Mammary epithelial cell (primary cell): ENCODE measurements around the gene CEP20.

ENCODE experiments used
- EZH2 ChIP-seq: IDR thresholded peaks from 2 replicates; pipeline ENCODE4 v1.6.1; 2012; ENCODE audit warnings: low read length, inconsistent platforms, borderline replicate concordance
- TF ChIP-seq, protein P1 (sequence below), 2 donors: IDR thresholded peaks in 1 of 2; conservative IDR thresholded peaks in 1 of 2; 2 replicates each; pipeline ENCODE4 v1.5.1; 2011 to 2012; ENCODE audit warnings: inconsistent platforms in 2 of 2, low read length in 2 of 2, mild to moderate bottlenecking in 2 of 2, control low read depth in 1 of 2, low read depth in 1 of 2; ENCODE audit not compliant: insufficient read depth in 1 of 2; ENCODE audit errors: extremely low read depth in 1 of 2

DNA sequence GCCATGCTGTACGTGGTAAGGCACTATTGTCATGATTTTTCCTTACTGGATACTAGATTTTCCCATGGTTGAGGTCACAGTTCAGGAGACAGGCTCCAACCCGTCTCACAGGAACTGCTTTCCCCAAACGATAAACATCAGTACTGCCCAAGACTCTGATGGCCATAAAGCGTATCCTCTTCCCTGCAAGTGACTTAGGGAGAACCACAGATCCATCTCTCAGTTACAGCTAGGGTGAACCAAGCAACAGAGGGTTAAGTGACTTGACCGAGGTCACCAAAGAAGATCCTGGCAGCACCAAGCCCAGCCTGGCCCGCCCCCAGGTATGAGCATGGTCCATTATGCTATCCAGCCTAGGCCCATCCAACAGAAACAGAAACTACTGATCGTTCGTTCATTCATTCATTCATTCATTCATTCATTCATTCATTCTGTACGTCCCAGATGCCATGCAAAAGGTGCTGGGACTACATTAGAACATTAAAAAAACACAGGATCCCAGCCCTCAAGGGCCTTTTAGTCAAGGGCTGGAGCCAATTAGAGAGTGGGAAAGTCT, 62.6 kb downstream of the CEP20 start:
- TF ChIP-seq, protein P1, sequence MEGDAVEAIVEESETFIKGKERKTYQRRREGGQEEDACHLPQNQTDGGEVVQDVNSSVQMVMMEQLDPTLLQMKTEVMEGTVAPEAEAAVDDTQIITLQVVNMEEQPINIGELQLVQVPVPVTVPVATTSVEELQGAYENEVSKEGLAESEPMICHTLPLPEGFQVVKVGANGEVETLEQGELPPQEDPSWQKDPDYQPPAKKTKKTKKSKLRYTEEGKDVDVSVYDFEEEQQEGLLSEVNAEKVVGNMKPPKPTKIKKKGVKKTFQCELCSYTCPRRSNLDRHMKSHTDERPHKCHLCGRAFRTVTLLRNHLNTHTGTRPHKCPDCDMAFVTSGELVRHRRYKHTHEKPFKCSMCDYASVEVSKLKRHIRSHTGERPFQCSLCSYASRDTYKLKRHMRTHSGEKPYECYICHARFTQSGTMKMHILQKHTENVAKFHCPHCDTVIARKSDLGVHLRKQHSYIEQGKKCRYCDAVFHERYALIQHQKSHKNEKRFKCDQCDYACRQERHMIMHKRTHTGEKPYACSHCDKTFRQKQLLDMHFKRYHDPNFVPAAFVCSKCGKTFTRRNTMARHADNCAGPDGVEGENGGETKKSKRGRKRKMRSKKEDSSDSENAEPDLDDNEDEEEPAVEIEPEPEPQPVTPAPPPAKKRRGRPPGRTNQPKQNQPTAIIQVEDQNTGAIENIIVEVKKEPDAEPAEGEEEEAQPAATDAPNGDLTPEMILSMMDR (conservative IDR thresholded peaks at IDR 0.05 in 1 of 2, IDR thresholded peaks at IDR 0.05 in 1 of 2; ENCODE audit: extremely low read depth in 1 of 2, insufficient read depth in 1 of 2, low read depth in 1 of 2, low read length in 2 of 2), result no peak
- no peak for TF ChIP-seq EZH2
